ENCODE data around the gene SMIM36. TPM values are rescaled to one million over a fixed set of nuclear protein-coding genes. Genes with fewer than 3 reads are reported as not detected.
A peak's percentile ranks its signal among the peaks of the same experiment; 100 is the strongest.
"Not testable (repeated sequence)": the region's sequence is repeated elsewhere in the genome, so short reads cannot be mapped to it uniquely, and the experiment has no call there.

SMIM36 gene
- total RNA-seq, 4 donors from 2014 or later: not detected

DNA sequence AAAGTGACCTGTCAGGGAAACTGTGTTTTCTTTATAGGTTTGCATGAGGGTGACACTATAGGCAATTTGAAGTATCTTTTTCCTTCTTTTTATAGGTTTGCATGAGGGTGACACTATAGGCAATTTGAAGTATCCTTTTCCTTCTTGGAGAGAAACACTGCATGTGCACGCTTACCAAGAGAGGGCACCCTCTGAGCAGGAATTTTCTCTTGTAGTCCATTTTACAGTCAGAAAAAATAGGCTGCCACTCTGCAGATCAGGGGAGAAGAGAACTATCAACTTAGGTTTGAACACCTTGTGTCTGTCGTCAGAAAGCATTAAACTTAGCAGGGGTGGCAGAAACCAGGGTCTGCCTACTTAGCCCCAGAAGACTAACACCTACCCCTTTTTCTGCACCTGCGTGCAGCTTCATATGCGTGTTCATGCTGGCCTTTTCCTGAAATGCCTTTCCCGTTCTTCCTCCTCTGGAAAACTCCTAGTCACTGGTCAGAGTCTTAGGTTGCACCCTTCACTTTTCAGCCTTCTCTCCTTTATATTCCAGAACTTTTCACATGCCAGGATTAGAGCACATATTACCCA, 16.4 kb upstream of the SMIM36 start:
- ATAC-seq (ENCODE audit: low FRiP score): no peak
- DNase-seq (ENCODE audit: low spot score): no peak
- TF ChIP-seq, protein P1, sequence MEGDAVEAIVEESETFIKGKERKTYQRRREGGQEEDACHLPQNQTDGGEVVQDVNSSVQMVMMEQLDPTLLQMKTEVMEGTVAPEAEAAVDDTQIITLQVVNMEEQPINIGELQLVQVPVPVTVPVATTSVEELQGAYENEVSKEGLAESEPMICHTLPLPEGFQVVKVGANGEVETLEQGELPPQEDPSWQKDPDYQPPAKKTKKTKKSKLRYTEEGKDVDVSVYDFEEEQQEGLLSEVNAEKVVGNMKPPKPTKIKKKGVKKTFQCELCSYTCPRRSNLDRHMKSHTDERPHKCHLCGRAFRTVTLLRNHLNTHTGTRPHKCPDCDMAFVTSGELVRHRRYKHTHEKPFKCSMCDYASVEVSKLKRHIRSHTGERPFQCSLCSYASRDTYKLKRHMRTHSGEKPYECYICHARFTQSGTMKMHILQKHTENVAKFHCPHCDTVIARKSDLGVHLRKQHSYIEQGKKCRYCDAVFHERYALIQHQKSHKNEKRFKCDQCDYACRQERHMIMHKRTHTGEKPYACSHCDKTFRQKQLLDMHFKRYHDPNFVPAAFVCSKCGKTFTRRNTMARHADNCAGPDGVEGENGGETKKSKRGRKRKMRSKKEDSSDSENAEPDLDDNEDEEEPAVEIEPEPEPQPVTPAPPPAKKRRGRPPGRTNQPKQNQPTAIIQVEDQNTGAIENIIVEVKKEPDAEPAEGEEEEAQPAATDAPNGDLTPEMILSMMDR (IDR thresholded peaks at IDR 0.05): no peak

DNA sequence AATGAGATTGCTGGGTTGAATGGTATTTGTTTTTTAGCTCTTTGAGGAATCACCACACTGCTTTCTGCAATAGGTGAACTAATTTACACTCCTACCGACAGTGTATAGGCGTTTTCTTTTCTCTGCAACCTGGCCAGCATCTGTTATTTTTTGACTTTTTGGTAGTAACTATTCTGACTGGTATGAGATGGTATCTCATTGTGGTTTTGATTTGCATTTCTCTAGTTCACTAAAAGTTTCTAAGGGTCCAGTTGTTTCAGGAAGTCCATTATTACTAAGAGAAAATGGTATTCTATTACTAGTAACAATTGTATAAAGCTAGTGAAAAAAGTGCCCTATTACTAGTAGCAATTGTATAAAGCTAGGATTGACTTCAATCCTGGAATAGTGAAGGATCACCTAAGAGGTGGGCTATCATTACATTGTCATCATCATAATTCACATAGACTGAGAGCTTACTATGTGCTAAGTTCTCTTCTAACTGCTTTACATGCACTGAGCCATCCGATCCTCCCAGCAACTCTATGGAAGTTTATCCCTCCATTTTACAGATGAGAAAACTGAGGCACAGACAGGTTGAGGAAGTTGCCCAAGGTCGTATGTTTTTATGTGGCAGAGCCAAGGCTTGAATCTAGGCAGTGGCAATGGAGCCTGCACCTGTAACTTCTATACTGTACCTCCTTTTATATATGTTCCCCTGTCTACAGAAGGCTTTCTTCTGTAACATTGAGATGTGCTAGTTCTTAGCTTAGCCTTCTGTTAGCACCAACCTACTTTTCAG, 13.4 kb upstream of the SMIM36 start:
- TF ChIP-seq, protein P1 (IDR thresholded peaks at IDR 0.05): no peak
- ATAC-seq (ENCODE audit: low FRiP score) (no peak), DNase-seq (ENCODE audit: low spot score) (no peak)

DNA sequence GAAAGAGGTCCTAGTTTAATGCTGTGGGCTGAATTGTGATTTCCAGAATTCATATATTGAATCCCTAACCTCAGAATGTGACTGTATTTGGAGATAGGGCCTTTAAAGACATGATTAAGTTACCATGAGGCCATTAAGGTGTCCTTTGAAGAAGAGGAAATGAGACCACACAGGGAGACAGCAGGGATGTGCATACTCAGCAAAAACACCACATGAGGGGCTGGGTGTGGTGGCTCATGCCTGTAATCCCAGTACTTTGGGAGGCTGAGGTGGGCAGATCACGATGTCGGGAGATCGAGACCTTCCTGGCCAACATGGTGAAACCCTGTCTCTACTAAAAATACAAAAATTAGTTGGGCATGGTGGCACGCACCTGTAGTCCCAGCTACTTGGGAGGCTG, 11.8 kb upstream of the SMIM36 start:
- DNase-seq (ENCODE audit: low spot score); ATAC-seq (ENCODE audit: low FRiP score): not testable (repeated sequence)

DNA sequence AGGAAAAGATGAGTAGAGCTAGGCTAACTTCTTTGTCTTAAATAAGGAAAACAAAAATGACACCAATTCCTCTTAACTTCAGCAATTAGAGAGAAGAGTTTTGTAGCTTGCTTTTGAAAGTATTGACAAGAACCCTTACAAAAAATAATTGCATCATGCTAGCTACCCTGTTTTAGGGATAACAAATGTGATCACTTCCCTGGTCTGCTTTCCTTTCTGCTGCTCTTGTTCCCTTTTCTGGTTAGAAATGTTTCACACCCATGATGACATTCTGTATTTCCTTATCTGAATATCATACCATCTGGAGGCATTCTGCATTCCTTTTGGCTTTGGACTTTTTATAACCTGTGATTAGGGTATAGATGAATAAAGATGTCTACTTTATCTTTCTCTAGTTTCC, 9.9 kb upstream of the SMIM36 start:
- no peak for ATAC-seq (ENCODE audit: low FRiP score)
- TF ChIP-seq, protein P1 (IDR thresholded peaks at IDR 0.05): no peak
- DNase-seq (ENCODE audit: low spot score): no peak

DNA sequence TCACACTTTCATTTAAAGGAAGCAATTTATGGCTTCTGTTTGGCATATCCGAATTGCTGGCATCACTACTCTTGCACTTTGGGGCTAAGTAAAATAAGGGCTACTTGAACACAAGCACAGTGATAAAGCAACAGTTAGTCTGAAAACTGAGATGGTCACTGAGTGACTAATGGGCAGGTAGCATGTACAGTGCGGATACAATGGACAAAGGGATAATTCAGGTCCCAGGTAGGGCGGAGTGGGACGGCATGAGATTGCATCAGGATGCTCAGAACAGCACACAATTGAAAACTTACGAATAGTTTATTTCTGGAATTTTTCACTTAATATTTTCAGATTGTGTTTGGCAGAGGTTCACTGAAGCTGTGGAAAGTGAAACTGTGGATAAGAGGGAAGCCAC, 9.2 kb upstream of the SMIM36 start:
- DNase-seq (ENCODE audit: low spot score) (no peak), ATAC-seq (ENCODE audit: low FRiP score) (no peak)
- TF ChIP-seq, protein P1 (IDR thresholded peaks at IDR 0.05): no peak

DNA sequence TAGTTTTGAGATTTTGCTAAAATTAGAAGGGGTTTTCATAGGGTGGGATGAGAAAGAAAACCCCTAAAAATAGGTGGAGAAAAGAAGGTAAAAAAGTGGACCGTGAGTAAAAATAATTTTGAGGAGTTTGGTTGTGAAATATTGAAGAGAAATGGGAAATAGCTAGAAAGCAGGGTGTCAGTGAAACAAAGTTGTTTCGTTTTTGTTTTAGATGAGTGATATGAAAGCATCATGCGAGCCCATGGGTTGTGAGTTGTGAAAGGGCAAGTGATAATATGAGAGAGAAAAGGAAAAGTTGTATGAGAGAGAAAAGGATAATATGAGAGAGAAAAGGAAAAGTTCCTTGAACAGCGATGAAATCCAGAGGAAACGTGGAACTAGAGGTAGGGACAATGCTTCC, 7.3 kb upstream of the SMIM36 start:
- TF ChIP-seq, protein P1 (IDR thresholded peaks at IDR 0.05): no peak
- DNase-seq (ENCODE audit: low spot score): no peak
- no peak for ATAC-seq (ENCODE audit: low FRiP score)

DNA sequence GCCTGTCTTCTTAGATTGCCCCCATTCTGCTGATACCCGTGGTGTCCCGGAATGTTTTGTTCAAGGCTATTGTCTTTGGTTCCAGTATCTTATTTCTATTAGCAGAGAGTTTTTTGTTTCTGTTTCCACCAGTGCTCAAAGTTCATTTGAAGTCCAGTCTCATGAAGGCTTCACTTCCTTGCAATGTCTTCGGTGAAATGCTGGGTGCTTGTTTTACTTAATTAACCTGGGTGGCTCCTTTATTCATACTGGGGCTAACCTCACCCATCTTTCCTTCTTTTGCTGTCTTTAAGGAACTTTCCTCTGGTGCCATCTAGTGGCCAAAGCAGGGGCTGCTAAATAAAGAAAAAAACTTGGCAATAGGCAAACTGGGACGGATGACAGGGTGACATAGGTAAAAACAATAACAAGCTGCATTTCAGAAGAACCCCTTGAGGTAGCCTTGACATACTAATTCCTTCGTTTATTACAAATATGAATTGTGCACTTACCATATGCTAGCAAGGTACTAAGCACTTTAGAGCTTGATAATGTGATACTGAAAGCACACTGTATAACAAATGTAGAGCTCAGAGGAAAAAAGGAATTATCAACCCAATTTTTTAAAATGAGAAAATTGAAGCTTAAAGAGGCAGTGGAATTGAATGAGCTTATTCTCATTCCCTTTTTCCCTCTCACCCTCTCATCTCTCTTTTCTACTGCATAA, 2.8 kb upstream of the SMIM36 start:
- peak; percentile 66 for DNase-seq (ENCODE audit: low spot score)
- TF ChIP-seq, protein P1 (IDR thresholded peaks at IDR 0.05): peak in 1 of 3 donors; percentile 44
- ATAC-seq (ENCODE audit: low FRiP score): peak; percentile 62

DNA sequence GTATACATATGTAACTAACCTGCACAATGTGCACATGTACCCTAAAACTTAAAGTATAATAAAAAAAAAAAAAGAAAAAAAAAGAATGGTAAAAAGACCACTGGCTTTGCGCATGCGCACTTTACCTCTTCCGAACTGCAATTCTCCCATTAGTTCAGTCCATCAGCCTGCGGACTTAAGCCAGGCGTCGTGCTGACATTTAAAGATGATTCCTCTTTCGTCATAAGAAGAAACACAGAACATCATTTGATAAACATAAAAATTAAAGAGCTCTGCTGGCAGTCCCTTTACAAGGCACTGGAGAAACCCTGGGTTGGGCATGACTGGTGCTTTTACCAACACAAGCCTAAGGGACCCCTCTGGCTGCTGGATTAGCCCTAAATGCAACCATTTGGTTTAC, 3.6 kb downstream of the SMIM36 start:
- not testable (repeated sequence) for ATAC-seq (ENCODE audit: low FRiP score); DNase-seq (ENCODE audit: low spot score)

DNA sequence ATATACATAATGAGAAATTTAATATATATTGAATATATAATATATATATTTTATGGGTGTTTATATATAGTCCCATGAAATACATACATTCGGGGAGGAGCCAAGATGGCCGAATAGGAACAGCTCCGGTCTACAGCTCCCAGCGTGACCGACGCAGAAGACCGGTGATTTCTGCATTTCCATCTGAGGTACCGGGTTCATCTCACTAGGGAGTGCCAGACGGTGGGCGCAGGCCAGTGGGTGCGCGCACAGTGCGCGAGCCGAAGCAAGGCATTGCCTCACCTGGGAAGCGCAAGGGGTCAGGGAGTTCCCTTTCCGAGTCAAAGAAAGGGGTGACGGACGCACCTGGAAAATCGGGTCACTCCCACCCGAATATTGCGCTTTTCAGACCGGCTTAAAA, 9.6 kb downstream of the SMIM36 start:
- not testable (repeated sequence) for ATAC-seq (ENCODE audit: low FRiP score); DNase-seq (ENCODE audit: low spot score)

Measured in omental fat pad (tissue), 4 donors.